Stimulated activated CD8-positive, alpha-beta memory T cell treated with anti-CD3 and anti-CD28 coated beads, Interleukin-7, amount 100 ng/mL, for 24 hours (primary cell): ENCODE measurements around the gene SLC4A4.

Experiments
- DNase-seq: peaks from one replicate; pipeline ENCODE4 v3.0.0-alpha.2; 2020; ENCODE audit warnings: low read depth

SLC4A4 gene

GRCh38 chr4:71602289-71602900 lies 263.6 kb downstream of the SLC4A4 start:
- DNase-seq: no peak

- no peak for DNase-seq
Measured at GRCh38 chr4:71604785-71605184, 266.0 kb downstream of the SLC4A4 start.

- DNase-seq: no peak
Measured at GRCh38 chr4:71607109-71607508, 268.3 kb downstream of the SLC4A4 start.

GRCh38 chr4:71607780-71608677 lies 269.2 kb downstream of the SLC4A4 start:
- DNase-seq: no peak

GRCh38 chr4:71608678-71609071 lies 269.9 kb downstream of the SLC4A4 start:
- DNase-seq: no peak

GRCh38 chr4:71609167-71609566 lies 270.3 kb downstream of the SLC4A4 start:
- no peak for DNase-seq

GRCh38 chr4:71609651-71610050 lies 270.8 kb downstream of the SLC4A4 start:
- DNase-seq: no peak

GRCh38 chr4:71614621-71615020 lies 275.8 kb downstream of the SLC4A4 start:
- no peak for DNase-seq

- DNase-seq: no peak
Measured at GRCh38 chr4:71616168-71616811, 277.5 kb downstream of the SLC4A4 start.
